Left renal cortex interstitium (tissue), 4 donors: ENCODE measurements around the gene PMEPA1. TPM values are rescaled to one million over a fixed set of nuclear protein-coding genes. Genes with fewer than 3 reads are reported as not detected.

Source experiments
- polyA plus RNA-seq, 4 donors: library from polyadenylated mRNA; unstranded; fragments of 120-200 nt; gene quantifications; one replicate each; pipeline ENCODE4 v1.2.1, GENCODE V29; 2013; ENCODE audit not compliant: insufficient read length in 4 of 4

Gene PMEPA1
- polyA plus RNA-seq, 4 donors, result 16.2 to 25.6 (median 22.2) TPM

Other genes with a start within 250 kb of the PMEPA1 start
- 1 to 10 TPM; 1.0 to 3.6 (median 2.5) TPM for gene CTCFL, start 184.9 kb downstream of the PMEPA1 start, polyA plus RNA-seq
- gene PCK1, start 148.9 kb downstream of the PMEPA1 start, polyA plus RNA-seq, result 10 to 100 TPM in 3 of 4 donors, 1 to 10 TPM in 1; 4.1 to 18.8 (median 12.1) TPM
- gene ZBP1, start 89.6 kb downstream of the PMEPA1 start, polyA plus RNA-seq, result under 1 TPM in 2 of 4 donors, not detected in 2; 0.05 to 0.22 TPM